ENCODE data around the gene SPECC1L. TPM values are rescaled to one million over a fixed set of nuclear protein-coding genes. Genes with fewer than 3 reads are reported as not detected.
A peak's percentile ranks its signal among the peaks of the same experiment; 100 is the strongest.

The SPECC1L gene
- total and polyA plus RNA-seq, 7 experiments from 2014 or later, result 14.6 to 69.0 (median 39.9) TPM

- peaks cover 0 to 4% (median 0%) of the 10 kb centered on the region in 11 donors for H3K9me3 Mint-ChIP-seq
Observed at GRCh38 chr22:24430431-24431308, 160.0 kb downstream of the SPECC1L start.

DNA sequence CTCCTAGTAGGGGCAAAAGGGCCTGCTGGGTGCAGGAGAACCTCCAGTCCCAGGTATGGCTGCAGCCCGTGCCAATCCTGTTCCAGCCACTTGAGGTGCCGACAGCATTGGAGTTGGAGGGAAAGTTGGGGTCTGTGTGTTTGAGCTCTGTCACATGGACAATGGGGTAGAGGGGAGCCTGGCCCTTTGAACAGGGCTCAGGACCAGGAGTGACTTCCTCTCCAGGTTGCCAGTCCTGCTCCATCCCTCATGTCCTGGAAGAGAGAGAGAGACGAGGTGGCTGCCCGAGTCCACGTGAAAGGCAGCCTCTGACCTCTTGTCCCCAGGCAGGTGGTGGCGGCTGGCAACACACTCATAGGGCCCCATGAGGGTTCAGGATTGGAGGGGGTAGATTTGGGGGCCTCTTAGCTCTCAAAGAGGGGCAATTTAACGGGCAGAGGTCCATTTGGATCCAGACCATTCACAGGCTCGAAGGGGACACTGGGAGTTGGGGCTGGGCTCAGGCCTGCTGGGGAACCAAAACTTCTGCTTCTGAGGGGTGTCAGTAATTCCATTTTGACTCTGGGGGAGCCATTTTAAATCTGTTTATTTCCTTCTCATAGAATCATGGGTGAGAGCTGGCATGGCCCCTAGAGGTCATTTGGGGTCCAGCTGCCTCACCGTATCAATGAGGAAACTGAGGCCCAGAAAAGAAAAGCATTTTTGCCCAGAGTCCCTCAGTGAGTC is 160.8 kb downstream of the SPECC1L start:
- Histone ChIP-seq H3K9me3 (ENCODE audit: control insufficient read depth in 2 of 3, low read length in 3 of 3) (no peaks in the 10 kb centered on the region), H3K27ac (ENCODE audit: low read depth, low read length) (peak overlapping the region; percentile 97)
- DNase-seq, result no peak

More at GRCh38 chr22:24430431-24431308, 160.0 kb downstream of the SPECC1L start:
- peak overlapping the region; percentile 81 to 98 (median 93) for H3K27ac Mint-ChIP-seq
- H3K4me3 Mint-ChIP-seq, result peak overlapping the region; percentile 42 to 96 (median 90)
- Histone ChIP-seq H3K36me3 (ENCODE audit: control insufficient read depth in 2 of 3, insufficient read depth in 3 of 3, low read length in 3 of 3) (peaks cover 0 to 31% (median 17%) of the 10 kb centered on the region in 3 experiments), H3K4me1 (ENCODE audit: control insufficient read depth in 2 of 2, insufficient read depth in 2 of 2, low read length in 2 of 2) (peaks cover 84 to 85% of the 10 kb centered on the region in 2 donors), H3K27ac (ENCODE audit: low read depth, low read length) (peak overlapping the region; percentile 97), H3K9me3 (ENCODE audit: control insufficient read depth in 2 of 3, low read length in 3 of 3) (no peaks in the 10 kb centered on the region), H3K4me3 (ENCODE audit: low read length) (no peak overlapping the region), H3K27me3 (ENCODE audit: control insufficient read depth in 2 of 2, insufficient read depth in 2 of 2, low read length in 2 of 2) (no peaks in the 10 kb centered on the region)
- no peak for DNase-seq
- H3K36me3 Mint-ChIP-seq, result peaks cover 0 to 5% (median 5%) of the 10 kb centered on the region in 5 donors
- ChIA-PET POLR2A (no interaction called here), CTCF (interaction anchor here (0.8 to 0.9 kb wide), 2 partner anchors 10 to 69 kb away, joined by 3 read pairs; no protein-coding TSS in a partner anchor)
- intact Hi-C loops (cut with micrococcal nuclease), result loop anchor here in 1 of 2 donors (10.0 kb wide), 1 partner anchor 56 kb away; no protein-coding TSS in a partner anchor
- peaks cover 66 to 95% (median 85%) of the 10 kb centered on the region in 7 donors for H3K4me1 Mint-ChIP-seq
- no peak for ATAC-seq
- no peaks in the 10 kb centered on the region for H3K27me3 Mint-ChIP-seq

DNA sequence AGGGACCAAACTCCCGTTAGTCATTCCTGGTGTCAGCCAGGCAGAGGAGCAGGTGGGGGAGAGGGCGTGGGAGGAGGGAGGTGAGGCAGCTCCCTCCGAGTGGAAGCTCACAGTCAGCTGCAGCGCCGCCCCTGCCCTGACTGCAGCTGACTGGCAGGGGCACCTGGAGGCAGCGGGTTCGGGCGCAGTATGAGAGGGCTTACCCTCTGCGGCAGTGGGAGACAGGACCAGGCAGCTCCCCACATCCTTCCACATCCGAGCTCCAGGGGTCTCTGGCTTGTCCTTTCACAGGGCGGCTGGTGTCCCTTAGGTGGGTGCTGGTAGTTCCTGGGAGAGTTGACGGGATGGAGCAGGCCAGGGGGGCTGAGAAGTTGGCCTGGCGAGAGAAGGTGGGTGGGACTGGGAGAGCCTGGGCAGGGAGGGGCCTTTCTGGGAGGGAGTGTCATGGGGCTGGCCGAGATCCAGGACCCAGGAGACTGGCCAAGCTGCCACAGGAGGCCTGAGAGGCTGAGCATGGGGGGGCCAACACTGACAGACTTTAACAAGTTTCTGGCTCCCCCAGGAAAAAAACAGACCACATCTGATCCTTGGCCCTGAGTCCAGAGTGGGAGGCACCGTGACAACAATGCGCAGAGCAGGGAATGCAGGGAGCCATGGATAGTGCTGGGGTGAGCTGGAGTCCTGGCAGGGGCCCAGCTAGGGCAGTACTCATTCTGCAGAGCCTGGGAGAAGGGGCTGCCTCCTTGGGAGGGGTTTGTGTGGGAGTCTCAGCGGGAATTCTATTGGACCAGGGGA is 161.6 kb downstream of the SPECC1L start:
- intact Hi-C loops (cut with micrococcal nuclease), result loop anchor here in 1 of 2 donors (10.0 kb wide), 1 partner anchor 57 kb away; no protein-coding TSS in a partner anchor
- Mint-ChIP-seq H3K27me3 (no peaks in the 10 kb centered on the region), H3K9me3 (peaks cover 0 to 4% (median 0%) of the 10 kb centered on the region in 11 donors), H3K4me3 (peak overlapping the region; percentile 5 to 96 (median 74)), H3K27ac (peak overlapping the region; percentile 66 to 98 (median 92)), H3K36me3 (peaks cover 0 to 5% (median 5%) of the 10 kb centered on the region in 5 donors), H3K4me1 (peaks cover 51 to 93% (median 80%) of the 10 kb centered on the region in 7 donors)
- Histone ChIP-seq H3K9me3 (ENCODE audit: control insufficient read depth in 2 of 3, low read length in 3 of 3) (no peaks in the 10 kb centered on the region), H3K27ac (ENCODE audit: low read depth, low read length) (peak overlapping the region; percentile 97), H3K27me3 (ENCODE audit: control insufficient read depth in 2 of 2, insufficient read depth in 2 of 2, low read length in 2 of 2) (no peaks in the 10 kb centered on the region), H3K4me1 (ENCODE audit: control insufficient read depth in 2 of 2, insufficient read depth in 2 of 2, low read length in 2 of 2) (peaks cover 81 to 85% of the 10 kb centered on the region in 2 donors), H3K36me3 (ENCODE audit: control insufficient read depth in 2 of 3, insufficient read depth in 3 of 3, low read length in 3 of 3) (peaks cover 0 to 46% (median 20%) of the 10 kb centered on the region in 3 experiments), H3K4me3 (ENCODE audit: low read length) (no peak overlapping the region)
- ATAC-seq, result no peak
- ChIA-PET POLR2A (no interaction called here), CTCF (no interaction called here)
- DNase-seq, result no peak

More for the DNA sequence above, 160.8 kb downstream of the SPECC1L start:
- peak overlapping the region; percentile 69 to 98 (median 92) for H3K27ac Mint-ChIP-seq
- intact Hi-C loops (cut with micrococcal nuclease), result loop anchor here in 1 of 2 donors (10.0 kb wide), 1 partner anchor 57 kb away; no protein-coding TSS in a partner anchor
- ChIA-PET POLR2A (no interaction called here), CTCF (no interaction called here)
- H3K4me1 ChIP-seq (ENCODE audit: control insufficient read depth in 2 of 2, insufficient read depth in 2 of 2, low read length in 2 of 2), result peaks cover 84 to 85% of the 10 kb centered on the region in 2 donors
- H3K36me3 Mint-ChIP-seq, result peaks cover 0 to 5% (median 5%) of the 10 kb centered on the region in 5 donors
- H3K4me3 ChIP-seq (ENCODE audit: low read length), result no peak overlapping the region
- H3K27me3 Mint-ChIP-seq, result no peaks in the 10 kb centered on the region
- H3K36me3 ChIP-seq (ENCODE audit: control insufficient read depth in 2 of 3, insufficient read depth in 3 of 3, low read length in 3 of 3), result peaks cover 0 to 39% (median 20%) of the 10 kb centered on the region in 3 experiments
- H3K9me3 Mint-ChIP-seq, result peaks cover 0 to 5% (median 0%) of the 10 kb centered on the region in 11 donors
- no peaks in the 10 kb centered on the region for H3K27me3 ChIP-seq (ENCODE audit: control insufficient read depth in 2 of 2, insufficient read depth in 2 of 2, low read length in 2 of 2)
- peak overlapping the region; percentile 42 to 96 (median 74) for H3K4me3 Mint-ChIP-seq
- no peak for ATAC-seq
- peaks cover 58 to 93% (median 80%) of the 10 kb centered on the region in 7 donors for H3K4me1 Mint-ChIP-seq

- no peak for DNase-seq
- Mint-ChIP-seq H3K4me1 (peaks cover 53 to 98% (median 86%) of the 10 kb centered on the region in 7 donors), H3K27ac (peak overlapping the region in 8 of 9 donors; percentile 85 to 98 (median 94)), H3K4me3 (peak overlapping the region in 8 of 10 donors; percentile 13 to 96 (median 77)), H3K27me3 (no peaks in the 10 kb centered on the region), H3K9me3 (peaks cover 0 to 2% (median 0%) of the 10 kb centered on the region in 11 donors), H3K36me3 (peaks cover 0 to 12% (median 5%) of the 10 kb centered on the region in 5 donors)
- intact Hi-C loops (cut with micrococcal nuclease), result loop anchor here in 1 of 2 donors (10.0 kb wide), 1 partner anchor 58 kb away; no protein-coding TSS in a partner anchor
- Histone ChIP-seq H3K36me3 (ENCODE audit: control insufficient read depth in 2 of 3, insufficient read depth in 3 of 3, low read length in 3 of 3) (peaks cover 0 to 55% (median 20%) of the 10 kb centered on the region in 3 experiments), H3K27me3 (ENCODE audit: control insufficient read depth in 2 of 2, insufficient read depth in 2 of 2, low read length in 2 of 2) (no peaks in the 10 kb centered on the region), H3K4me3 (ENCODE audit: low read length) (peak overlapping the region; percentile 7), H3K4me1 (ENCODE audit: control insufficient read depth in 2 of 2, insufficient read depth in 2 of 2, low read length in 2 of 2) (peaks cover 91 to 92% of the 10 kb centered on the region in 2 donors), H3K9me3 (ENCODE audit: control insufficient read depth in 2 of 3, low read length in 3 of 3) (no peaks in the 10 kb centered on the region), H3K27ac (ENCODE audit: low read depth, low read length) (peak overlapping the region; percentile 97)
- ChIA-PET CTCF (no interaction called here), POLR2A (interaction anchor here (1.5 kb wide), 1 partner anchor 9 kb away, joined by 8 read pairs; no protein-coding TSS in a partner anchor)
- no peak for ATAC-seq
Observed at GRCh38 chr22:24433001-24433827, 162.6 kb downstream of the SPECC1L start.

- ATAC-seq (peak; percentile 75), DNase-seq (no peak)
- Histone ChIP-seq H3K27ac (ENCODE audit: low read depth, low read length) (peak overlapping the region; percentile 97), H3K4me1 (ENCODE audit: control insufficient read depth in 2 of 2, insufficient read depth in 2 of 2, low read length in 2 of 2) (peaks cover 87 to 88% of the 10 kb centered on the region in 2 donors), H3K9me3 (ENCODE audit: control insufficient read depth in 2 of 3, low read length in 3 of 3) (no peaks in the 10 kb centered on the region), H3K27me3 (ENCODE audit: control insufficient read depth in 2 of 2, insufficient read depth in 2 of 2, low read length in 2 of 2) (no peaks in the 10 kb centered on the region), H3K4me3 (ENCODE audit: low read length) (peak overlapping the region; percentile 7), H3K36me3 (ENCODE audit: control insufficient read depth in 2 of 3, insufficient read depth in 3 of 3, low read length in 3 of 3) (peaks cover 0 to 55% (median 20%) of the 10 kb centered on the region in 3 experiments)
- POLR2A ChIA-PET, result interaction anchor here (1.0 to 5.1 kb wide), 5 partner anchors 7 to 47 kb away, joined by 3 to 32 read pairs (median 5); partner anchors contain the start of gene ADORA2A
- peaks cover 0 to 2% (median 0%) of the 10 kb centered on the region in 11 donors for H3K9me3 Mint-ChIP-seq
- H3K4me3 Mint-ChIP-seq, result peak overlapping the region; percentile 73 to 84 (median 78)
- no peaks in the 10 kb centered on the region for H3K27me3 Mint-ChIP-seq
- CTCF ChIA-PET, result interaction anchor here (1.5 to 2.5 kb wide), 2 partner anchors 8 to 11 kb away, joined by 5 to 15 read pairs; no protein-coding TSS in a partner anchor
- peak overlapping the region; percentile 85 to 97 (median 94) for H3K27ac Mint-ChIP-seq
- intact Hi-C loops (cut with micrococcal nuclease), result loop anchor here (1.0 to 10.0 kb wide), 4 partner anchors 8 to 121 kb away; partner anchors contain the start of genes GUCD1 (in 1 of the 2) and SNRPD3 (in 1 of the 2)
- H3K4me1 Mint-ChIP-seq, result peaks cover 48 to 95% (median 86%) of the 10 kb centered on the region in 7 donors
- H3K36me3 Mint-ChIP-seq, result peaks cover 0 to 13% (median 5%) of the 10 kb centered on the region in 5 donors
Observed at GRCh38 chr22:24433828-24434470, 163.3 kb downstream of the SPECC1L start.

All from naive thymus-derived CD4-positive, alpha-beta T cell (primary cell).